Measurements from ENCODE around the gene KLRK1. TPM values are rescaled to one million over a fixed set of nuclear protein-coding genes. Genes with fewer than 3 reads are reported as not detected.
A peak's percentile ranks its signal among the peaks of the same experiment; 100 is the strongest.
"Not testable (repeated sequence)": the region's sequence is repeated elsewhere in the genome, so short reads cannot be mapped to it uniquely, and the experiment has no call there.

KLRK1 gene
- total RNA-seq, 1 experiment from 2014 or later: 0.95 TPM

- ChIA-PET CTCF (no interaction called here), POLR2A (no interaction called here)
- in situ Hi-C loops (cut with HindIII; ENCODE audit: low pct_unique_long_range_greater_than_20kb, low sequenced_read_pairs): no loop called here
- H3K9me3 ChIP-seq (ENCODE audit: control insufficient read depth, insufficient read depth, low read depth, low read length): peaks cover 1% of the 10 kb centered on the region; the same call in 1 of the 2 replicates
- peak overlapping the region; percentile 63 for H3K27ac ChIP-seq (ENCODE audit: low read length)
- no peaks in the 10 kb centered on the region for H3K27me3 ChIP-seq (ENCODE audit: control insufficient read depth, insufficient read depth, low read length)
- no TSS peak for BruUV-seq (replicated peaks)
- intact Hi-C loops (cut with micrococcal nuclease; ENCODE audit: unreplicated experiment): no loop called here
- no peaks in the 10 kb centered on the region for H3K36me3 ChIP-seq (ENCODE audit: control insufficient read depth, insufficient read depth, low read length)
- DNase-seq (ENCODE audit: low read depth, low spot score): no peak
- TF ChIP-seq SIN3A (IDR thresholded peaks at IDR 0.05; ENCODE audit: borderline replicate concordance, insufficient read depth, low read depth, low read length): no peak
- no peak for TF ChIP-seq CTCF (IDR thresholded peaks at IDR 0.05)
- TF ChIP-seq REST (IDR thresholded peaks at IDR 0.05; ENCODE audit: insufficient read depth in 1 of 2, low read depth in 2 of 2, low read length in 1 of 2): no peak
- TF ChIP-seq POLR2AphosphoS5 (IDR thresholded peaks at IDR 0.05; ENCODE audit: low read depth, low read length): no peak
- no peak for TF ChIP-seq TCF7L2 (IDR thresholded peaks at IDR 0.05; ENCODE audit: low read depth, low read length)
- no peak overlapping the region for H3K4me3 ChIP-seq (ENCODE audit: low read depth in 2 of 2, low read length in 2 of 2)
- H3K4me1 ChIP-seq (ENCODE audit: control insufficient read depth, insufficient read depth, low read length): peaks cover 12% of the 10 kb centered on the region
- ATAC-seq: no peak
These were observed 17.3 kb downstream of the KLRK1 start for GRCh38 chr12:10372559-10372958.

GRCh38 chr12:10371893-10372535, 17.8 kb downstream of the KLRK1 start:
- Histone ChIP-seq H3K27ac (ENCODE audit: low read length) (peak overlapping the region; percentile 63), H3K4me1 (ENCODE audit: control insufficient read depth, insufficient read depth, low read length) (peaks cover 12% of the 10 kb centered on the region)
- H3K36me3 ChIP-seq (ENCODE audit: control insufficient read depth, insufficient read depth, low read length); DNase-seq (ENCODE audit: low read depth, low spot score); in situ Hi-C loops (cut with HindIII; ENCODE audit: low pct_unique_long_range_greater_than_20kb, low sequenced_read_pairs); intact Hi-C loops (cut with micrococcal nuclease; ENCODE audit: unreplicated experiment); BruUV-seq (replicated peaks); POLR2A ChIA-PET; ATAC-seq; H3K4me3 ChIP-seq (ENCODE audit: low read depth in 2 of 2, low read length in 2 of 2); CTCF ChIA-PET; H3K27me3 ChIP-seq (ENCODE audit: control insufficient read depth, insufficient read depth, low read length); H3K9me3 ChIP-seq (ENCODE audit: control insufficient read depth, insufficient read depth, low read depth, low read length): not testable (repeated sequence)

- ChIA-PET CTCF (no interaction called here), POLR2A (no interaction called here)
- no TSS peak for BruUV-seq (replicated peaks)
These were observed 20.1 kb downstream of the KLRK1 start for GRCh38 chr12:10369557-10370415.

More at GRCh38 chr12:10369557-10370415, 20.1 kb downstream of the KLRK1 start:
- H3K9me3 ChIP-seq (ENCODE audit: control insufficient read depth, insufficient read depth, low read depth, low read length): peaks cover 4% of the 10 kb centered on the region; the same call in 1 of the 2 replicates
- no peak for ATAC-seq
- intact Hi-C loops (cut with micrococcal nuclease; ENCODE audit: unreplicated experiment) (no loop called here), in situ Hi-C loops (cut with HindIII; ENCODE audit: low pct_unique_long_range_greater_than_20kb, low sequenced_read_pairs) (no loop called here)
- H3K36me3 ChIP-seq (ENCODE audit: control insufficient read depth, insufficient read depth, low read length): no peaks in the 10 kb centered on the region
- H3K27me3 ChIP-seq (ENCODE audit: control insufficient read depth, insufficient read depth, low read length): no peaks in the 10 kb centered on the region
- TF ChIP-seq TCF7L2 (IDR thresholded peaks at IDR 0.05; ENCODE audit: low read depth, low read length) (no peak), REST (IDR thresholded peaks at IDR 0.05; ENCODE audit: insufficient read depth in 1 of 2, low read depth in 2 of 2, low read length in 1 of 2) (no peak), POLR2AphosphoS5 (IDR thresholded peaks at IDR 0.05; ENCODE audit: low read depth, low read length) (no peak), SIN3A (IDR thresholded peaks at IDR 0.05; ENCODE audit: borderline replicate concordance, insufficient read depth, low read depth, low read length) (no peak), CTCF (IDR thresholded peaks at IDR 0.05) (no peak)
- no peak overlapping the region for H3K4me3 ChIP-seq (ENCODE audit: low read depth in 2 of 2, low read length in 2 of 2)
- DNase-seq (ENCODE audit: low read depth, low spot score): no peak
- H3K27ac ChIP-seq (ENCODE audit: low read length): peak overlapping the region; percentile 39; the same call in 1 of the 2 replicates
- peaks cover 21% of the 10 kb centered on the region for H3K4me1 ChIP-seq (ENCODE audit: control insufficient read depth, insufficient read depth, low read length)
